Muscle of back (tissue), 11 donors: ENCODE measurements around the gene APC2. TPM values are rescaled to one million over a fixed set of nuclear protein-coding genes. Genes with fewer than 3 reads are reported as not detected.
"Not testable (repeated sequence)": the region's sequence is repeated elsewhere in the genome, so short reads cannot be mapped to it uniquely, and the experiment has no call there.

ENCODE experiments used
- DNase-seq, 3 donors: peaks; one replicate each; pipeline versions ENCODE4 v3.0.0 to v3.0.0-alpha.2; 2013
- polyA plus RNA-seq, 10 donors: library from polyadenylated mRNA; unstranded; fragments of 120-200 nt; gene quantifications; one replicate each; pipeline ENCODE4 v1.2.1, GENCODE V29; 2013; ENCODE audit not compliant: insufficient read length in 10 of 10

Gene APC2
- polyA plus RNA-seq, 10 donors: 0.47 to 1.2 (median 0.82) TPM

DNA sequence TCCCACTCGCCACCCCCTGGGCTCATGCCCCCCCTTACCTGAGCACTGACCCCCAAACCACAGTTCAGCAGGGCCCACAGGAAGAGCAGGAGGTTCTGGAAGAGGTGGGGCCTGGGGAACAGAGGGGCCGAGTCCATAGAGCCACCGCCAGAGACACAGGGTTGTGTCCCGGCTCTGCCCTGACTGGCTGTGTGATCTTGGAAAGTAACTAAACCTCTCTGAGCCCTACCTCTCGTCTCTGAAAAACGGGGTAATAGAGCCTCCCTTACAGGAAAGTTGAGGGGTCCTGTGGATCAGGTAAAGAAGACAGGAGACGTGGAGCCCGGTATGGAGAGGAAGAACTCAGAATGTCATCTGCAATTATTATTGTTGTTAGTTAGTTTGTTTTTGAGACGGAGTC is 60.9 kb downstream of the APC2 start:
- DNase-seq: no peak

DNA sequence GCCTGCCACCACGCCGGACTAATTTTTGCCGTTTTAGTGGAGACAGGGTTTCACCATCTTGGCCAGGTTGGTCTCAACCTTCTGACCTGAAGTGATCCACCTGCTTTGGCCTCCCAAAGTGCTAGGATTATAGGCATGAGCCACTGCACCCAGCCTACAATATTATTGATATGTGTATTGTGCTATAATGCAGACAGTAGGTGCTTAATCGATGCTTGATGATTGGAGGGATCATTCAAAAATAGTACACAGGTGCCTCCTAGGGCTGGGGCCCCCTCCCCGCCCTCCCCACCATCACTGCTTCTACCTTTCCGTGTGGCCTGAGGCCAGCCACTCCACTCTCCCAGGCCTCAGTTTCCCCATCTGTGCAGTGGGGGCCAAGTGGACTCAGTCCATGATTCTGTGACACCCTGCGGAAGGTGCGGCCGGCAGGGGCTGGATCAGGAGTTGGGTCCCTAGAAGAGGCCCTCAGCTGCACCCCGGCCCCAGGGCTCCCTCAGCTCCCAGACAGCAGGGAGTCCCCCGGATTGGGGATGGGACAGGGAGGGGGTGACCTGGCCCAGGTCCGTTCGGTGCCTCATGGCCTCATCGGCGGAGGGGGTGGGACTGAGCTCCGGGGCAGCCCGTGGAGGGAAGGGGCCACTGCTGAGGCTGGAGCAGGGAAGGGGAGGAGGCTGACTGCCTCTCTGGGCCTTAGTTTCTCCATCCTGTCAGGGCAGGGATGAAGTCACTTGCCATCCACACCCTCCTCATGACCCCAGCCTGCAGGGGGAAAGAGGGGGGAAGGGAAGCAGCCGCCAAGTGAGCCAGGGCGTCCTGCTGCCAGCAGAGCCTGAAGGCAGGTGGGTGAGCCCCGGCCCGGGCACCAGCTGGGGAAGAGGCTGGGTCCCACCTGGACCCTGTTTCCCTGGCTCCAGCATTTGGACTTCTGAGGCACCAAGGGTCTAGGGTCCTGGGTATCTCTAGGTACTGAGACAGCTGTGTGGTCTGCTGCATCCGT is 61.7 kb downstream of the APC2 start:
- no peak for DNase-seq

DNA sequence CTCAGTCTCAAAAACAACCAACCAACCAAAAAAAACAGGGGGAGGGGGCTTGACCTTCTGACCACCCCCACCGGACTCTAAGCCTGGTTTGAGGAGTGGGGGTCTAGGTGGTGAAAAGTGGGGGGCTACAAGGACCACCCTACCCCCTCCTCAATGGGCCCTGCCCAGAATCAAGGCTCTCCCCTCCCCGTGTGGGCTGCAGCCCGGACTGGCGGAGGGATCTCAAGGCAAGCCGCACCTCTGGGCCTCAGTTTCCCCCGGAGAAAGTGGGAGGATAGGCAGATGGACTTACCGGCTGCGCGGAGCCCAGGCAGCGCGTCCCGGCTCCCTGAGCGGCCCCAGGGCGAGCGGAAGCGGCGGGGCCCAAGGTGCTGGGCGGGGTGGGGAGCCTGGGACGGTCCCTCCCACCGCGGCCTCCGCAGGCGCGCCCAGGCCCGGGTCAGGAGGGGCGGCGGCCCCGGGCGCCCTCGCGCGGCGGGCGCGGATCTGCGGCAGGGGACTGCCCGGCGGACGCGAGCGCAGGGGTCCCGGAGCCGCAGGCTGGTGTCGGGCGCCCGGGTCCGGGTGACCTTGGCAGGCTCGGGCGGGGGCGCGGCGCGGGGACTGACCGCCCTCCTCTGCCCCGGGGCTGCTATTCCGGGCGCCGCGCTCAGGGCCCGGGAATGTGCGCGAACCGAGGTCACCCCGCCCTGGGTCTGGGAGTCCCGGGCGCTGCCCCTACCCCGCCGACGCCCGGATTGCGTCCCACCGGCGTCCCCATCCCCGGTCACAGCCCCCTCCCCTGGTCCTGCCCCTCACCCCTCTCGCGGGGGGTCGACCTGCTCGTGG is 63.0 kb downstream of the APC2 start, which contains the start of gene ADAMTSL5:
Gene ADAMTSL5, minus strand, starts transcription at position 349 of the 828 bp plus-strand sequence. CDS start 2,076 bp downstream, outside the sequence.
- DNase-seq: peak in 2 of 3 donors; percentile 39 to 52

DNA sequence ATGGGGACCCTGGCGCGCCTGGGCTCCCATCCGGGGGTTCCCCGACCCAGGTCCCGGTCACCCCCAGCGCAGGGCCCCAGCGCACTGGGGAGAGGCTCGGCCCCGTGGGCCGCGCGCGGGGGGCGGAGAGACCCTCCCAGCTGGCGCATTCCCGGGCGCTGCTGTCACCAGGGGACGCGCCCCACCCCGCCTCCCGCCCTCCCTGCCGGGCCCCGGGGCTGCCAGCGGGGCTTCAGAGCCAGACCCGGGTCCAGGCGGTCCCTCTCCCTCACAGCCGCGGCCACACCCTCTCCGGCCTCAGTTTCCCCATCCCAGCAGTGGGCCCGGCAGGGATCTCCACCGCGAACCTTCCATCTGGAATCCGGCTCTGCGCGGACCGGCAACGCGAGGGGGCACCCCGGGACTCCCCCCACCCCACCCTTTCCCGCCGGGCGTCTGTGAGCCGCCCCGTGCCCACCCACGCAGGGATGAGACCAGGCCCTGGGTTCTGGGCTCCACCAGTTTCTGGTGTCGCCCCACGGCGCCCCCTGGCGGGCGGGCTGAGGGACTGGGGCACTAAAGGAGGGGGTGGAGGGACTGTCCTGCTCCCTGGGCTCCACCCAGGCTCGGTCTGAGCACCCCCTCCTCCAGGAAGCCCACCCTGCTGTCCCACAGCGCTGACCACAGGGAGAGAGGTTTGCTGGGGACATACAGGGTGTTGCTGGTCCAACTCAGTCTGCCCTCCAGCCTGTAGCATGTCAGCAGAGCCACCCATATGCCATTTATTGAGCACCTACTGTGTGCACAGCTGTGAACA is 63.8 kb downstream of the APC2 start:
- peak in 1 of 3 donors; percentile 53 for DNase-seq

DNA sequence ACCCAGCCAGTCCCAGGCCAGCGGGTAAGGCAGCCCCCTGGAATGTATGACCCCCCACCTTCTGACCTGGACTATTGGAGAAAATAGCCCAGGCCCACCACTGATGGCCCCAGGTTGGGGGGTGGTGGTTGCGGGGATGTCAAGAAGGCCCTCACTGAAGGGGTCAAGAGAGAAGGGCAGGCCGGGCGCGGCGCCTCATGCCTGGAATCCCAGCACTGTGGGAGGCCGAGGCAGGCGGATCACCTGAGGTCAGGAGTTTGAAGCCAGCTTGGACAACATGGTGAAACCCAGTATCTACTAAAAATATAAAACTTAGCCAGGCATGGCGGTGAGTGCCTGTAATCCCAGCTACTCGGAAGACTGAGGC is 64.4 kb downstream of the APC2 start:
- no peak for DNase-seq

DNA sequence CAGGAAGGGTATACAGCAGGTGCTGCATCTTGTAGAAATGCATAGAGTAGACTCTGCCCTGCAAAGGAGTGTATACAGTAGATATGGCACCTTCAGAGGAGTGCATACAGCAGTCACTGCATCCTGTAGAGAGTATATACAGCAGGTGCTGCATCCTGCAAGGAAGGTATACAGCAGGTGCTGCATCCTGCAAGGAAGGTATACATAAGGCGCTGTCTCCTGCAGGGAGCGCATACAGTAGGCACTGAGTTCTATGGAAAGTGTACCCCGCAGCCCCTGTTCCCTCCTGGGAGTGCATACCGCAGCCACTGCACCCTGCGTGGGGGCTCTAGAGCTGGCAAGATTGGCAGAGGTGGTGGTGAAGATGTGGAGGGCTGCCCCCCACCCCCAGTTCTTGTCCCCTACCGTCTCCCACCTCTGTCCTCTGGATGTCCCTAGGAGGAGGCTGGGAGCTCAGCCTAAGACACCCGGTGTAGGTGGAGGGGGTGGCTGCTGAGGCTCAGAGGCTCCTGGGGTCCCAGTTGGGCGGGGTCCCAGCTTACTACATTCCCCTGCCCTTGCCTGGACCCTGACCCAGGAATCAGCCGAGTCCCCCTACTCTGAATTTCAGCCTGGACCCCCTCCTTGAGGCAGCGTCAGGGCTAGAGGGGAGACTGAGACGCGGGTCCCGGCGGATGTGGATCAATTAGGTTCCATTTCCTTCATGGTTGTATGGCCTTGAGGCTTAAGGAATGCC is 65.2 kb downstream of the APC2 start:
- no peak for DNase-seq

DNA sequence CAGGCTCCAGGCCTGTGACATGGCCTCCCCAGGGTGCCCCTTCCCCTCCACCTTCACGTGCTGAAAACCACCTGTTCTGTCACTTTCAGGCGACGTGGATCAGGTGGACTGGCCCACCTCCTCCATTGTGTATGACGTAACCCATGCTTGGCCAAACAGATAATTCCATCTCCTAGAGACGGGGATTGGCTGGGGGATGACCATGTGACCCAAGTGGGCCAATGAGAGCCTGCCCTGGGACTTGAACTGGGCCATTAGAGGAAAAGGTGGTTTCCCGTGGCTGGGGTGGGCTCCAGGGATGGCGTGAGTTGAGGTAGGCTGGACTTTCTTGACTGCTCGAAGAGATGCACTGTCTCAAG is 66.5 kb downstream of the APC2 start:
- no peak for DNase-seq

DNA sequence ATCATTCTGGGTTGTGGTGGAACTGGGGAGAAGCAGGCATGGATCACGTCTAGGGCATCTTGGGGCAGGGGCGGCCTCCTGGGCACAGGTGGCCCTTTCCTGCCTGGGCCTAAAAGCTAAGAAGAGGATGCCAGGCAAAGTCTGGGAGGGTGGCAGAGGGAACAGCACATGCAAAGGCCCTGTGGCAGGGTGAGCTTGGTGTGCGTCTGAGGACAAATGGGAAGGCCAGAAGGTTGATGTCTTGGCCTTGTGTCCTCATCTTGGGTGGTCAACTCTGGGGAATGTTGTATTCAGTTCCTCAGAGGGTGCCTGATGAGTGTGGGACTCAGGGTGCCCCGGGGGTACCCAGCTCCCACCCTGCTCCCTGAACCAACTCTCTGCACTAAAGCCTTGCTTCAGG is 68.5 kb downstream of the APC2 start:
- DNase-seq: no peak

DNA sequence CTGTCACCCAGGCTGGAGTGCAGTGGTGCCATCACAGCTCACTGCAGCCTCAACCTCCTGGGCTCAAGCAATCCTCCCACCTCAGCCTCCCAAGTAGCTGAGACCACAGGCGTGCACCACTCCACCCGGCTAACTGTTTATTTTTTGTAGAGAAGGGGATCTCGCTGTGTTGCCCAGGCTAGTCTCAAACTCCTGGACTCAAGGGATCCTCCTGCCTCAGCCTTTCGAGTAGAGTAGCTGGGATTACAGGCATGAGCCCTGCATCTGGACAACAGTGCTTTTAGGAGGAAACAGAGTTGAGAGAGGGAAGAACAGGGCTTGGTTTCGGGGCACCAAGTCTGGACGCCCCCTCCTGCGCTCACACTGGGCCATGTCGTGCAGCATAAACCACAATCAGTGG is 69.9 kb downstream of the APC2 start:
- DNase-seq: not testable (repeated sequence)

DNA sequence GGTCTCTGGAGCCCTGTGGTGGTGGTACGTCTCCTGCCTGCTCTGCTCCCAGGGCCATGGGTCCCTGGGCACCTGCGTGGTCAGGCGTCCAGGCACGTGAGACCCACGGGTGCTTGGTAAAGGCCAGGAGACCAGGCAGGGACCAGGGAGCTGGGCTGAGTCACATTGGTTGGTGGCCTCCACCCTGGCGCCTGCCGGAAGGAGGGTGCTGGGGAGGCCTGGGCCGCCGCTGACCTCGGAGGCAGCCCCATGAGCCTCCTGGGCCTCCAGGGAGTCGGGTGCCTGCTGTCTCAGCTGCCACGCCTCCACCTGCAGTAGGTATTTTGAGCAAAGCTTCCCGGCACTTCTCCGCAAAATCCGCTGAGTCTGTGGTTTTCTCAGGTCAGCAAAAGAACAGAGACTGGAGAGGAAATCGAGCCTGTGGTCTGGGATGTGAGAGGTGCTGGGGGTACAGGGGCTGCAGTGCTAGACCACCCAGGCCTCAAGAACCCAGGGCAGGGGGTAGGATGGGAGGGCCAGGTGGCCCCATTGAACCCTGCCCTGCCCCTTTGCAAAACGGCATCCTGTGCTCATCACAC is 70.4 kb downstream of the APC2 start:
- no peak for DNase-seq

DNA sequence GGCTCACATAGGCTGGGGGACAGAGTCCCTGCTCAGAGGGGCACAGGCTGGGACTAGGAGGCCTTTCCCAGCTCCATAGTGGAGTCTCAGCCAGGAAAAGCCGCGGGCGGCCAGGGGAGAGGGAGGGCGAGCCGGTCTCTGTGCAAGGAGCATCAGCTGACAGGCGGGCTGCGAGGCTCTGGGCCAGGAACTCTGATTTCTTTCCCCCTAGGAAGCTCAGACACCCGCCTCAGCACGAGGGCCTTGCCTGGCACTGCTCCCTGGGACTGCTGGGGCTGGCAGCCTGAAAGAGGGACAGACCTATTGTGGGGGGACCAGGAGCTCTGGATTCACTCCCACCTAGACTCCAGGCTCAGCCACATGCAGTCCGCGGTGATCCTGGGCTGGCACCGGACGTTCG is 71.7 kb downstream of the APC2 start:
- no peak for DNase-seq

DNA sequence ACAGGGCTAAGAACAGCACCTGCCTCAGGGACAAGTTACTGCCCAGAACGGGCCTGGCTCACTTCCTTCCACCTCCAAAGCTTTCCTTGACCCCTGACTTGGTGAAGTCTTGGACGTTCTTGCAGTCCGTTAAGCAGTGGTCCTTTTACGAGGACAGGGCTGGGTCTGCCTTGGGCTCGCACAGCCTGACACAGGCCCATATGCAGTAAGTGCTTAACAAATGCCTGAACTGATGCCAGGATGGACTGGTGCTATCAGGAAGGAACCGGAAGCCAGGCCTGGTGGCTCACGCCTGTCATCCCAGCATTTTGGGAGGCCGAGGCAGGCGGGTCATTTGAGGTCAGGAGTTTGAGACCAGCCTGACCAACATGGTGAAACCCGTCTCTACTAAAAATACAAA is 72.1 kb downstream of the APC2 start:
- no peak for DNase-seq

DNA sequence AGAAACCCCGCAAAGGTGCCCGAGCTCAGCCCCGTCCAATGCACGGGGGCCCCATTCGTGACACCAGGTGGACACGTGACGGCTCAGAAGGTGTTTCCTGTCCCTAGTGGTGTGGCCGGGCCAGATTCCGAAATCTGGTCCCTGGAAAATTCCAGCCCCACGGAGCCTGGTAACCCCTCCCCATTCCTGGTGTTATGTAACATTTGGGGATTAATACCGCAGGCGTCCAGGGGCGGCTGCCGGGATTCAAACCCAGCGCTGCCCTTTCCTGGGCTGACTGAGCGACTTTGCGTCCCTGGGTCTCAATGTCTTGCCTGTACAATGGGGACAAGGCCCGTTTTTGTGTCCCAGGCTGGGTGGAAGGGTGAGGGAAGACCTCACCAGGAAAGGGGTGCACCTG is 72.9 kb downstream of the APC2 start:
- DNase-seq: no peak

Other genes starting within 250 kb of the APC2 start
- 10 to 100 TPM; 37.8 to 53.7 (median 47.7) TPM for gene STK11, start 244.3 kb upstream of the APC2 start, polyA plus RNA-seq
- gene CBARP, start 212.1 kb upstream of the APC2 start, polyA plus RNA-seq: 1 to 10 TPM in 7 of 10 donors, under 1 TPM in 3; 0.97 to 2.7 (median 1.2) TPM
- 100 to 1,000 TPM; 114 to 184 (median 135) TPM for gene ATP5F1D, start 208.4 kb upstream of the APC2 start, polyA plus RNA-seq
- gene MIDN, start 201.5 kb upstream of the APC2 start, polyA plus RNA-seq: 10 to 100 TPM; 27.7 to 44.0 (median 33.6) TPM
- 100 to 1,000 TPM; 408 to 480 (median 436) TPM for gene CIRBP, start 180.8 kb upstream of the APC2 start, polyA plus RNA-seq
- gene FAM174C, start 174.6 kb upstream of the APC2 start, polyA plus RNA-seq: 10 to 100 TPM in 9 of 10 donors, 1 to 10 TPM in 1; 7.9 to 17.0 (median 14.3) TPM
- gene EFNA2, start 164.2 kb upstream of the APC2 start, polyA plus RNA-seq: 1 to 10 TPM in 7 of 10 donors, under 1 TPM in 3; 0.29 to 2.4 (median 1.3) TPM
- gene NDUFS7, start 66.2 kb upstream of the APC2 start, polyA plus RNA-seq: 10 to 100 TPM; 51.3 to 94.1 (median 63.8) TPM
- 100 to 1,000 TPM; 133 to 200 (median 160) TPM for gene GAMT, start 48.6 kb upstream of the APC2 start, polyA plus RNA-seq
- gene DAZAP1, start 42.5 kb upstream of the APC2 start, polyA plus RNA-seq: 10 to 100 TPM; 52.2 to 76.1 (median 64.0) TPM
- 1,000 to 10,000 TPM in 5 of 10 donors, 100 to 1,000 TPM in 5; 743 to 1,364 (median 1,019) TPM for gene RPS15, start 11.7 kb upstream of the APC2 start, polyA plus RNA-seq
- gene C19orf25, start 29.1 kb downstream of the APC2 start, polyA plus RNA-seq: 10 to 100 TPM; 11.6 to 20.9 (median 15.8) TPM
- 1 to 10 TPM in 4 of 10 donors, under 1 TPM in 6; 0.46 to 2.0 (median 0.88) TPM for gene PCSK4, start 40.2 kb downstream of the APC2 start, polyA plus RNA-seq
- gene REEP6, start 41.1 kb downstream of the APC2 start, polyA plus RNA-seq: 1 to 10 TPM; 1.4 to 2.6 (median 1.8) TPM
- gene ADAMTSL5, start 62.9 kb downstream of the APC2 start, polyA plus RNA-seq: 10 to 100 TPM in 9 of 10 donors, 1 to 10 TPM in 1; 7.4 to 17.8 (median 13.8) TPM
- gene PLK5, start 74.0 kb downstream of the APC2 start, polyA plus RNA-seq: under 1 TPM in 9 of 10 donors, not detected in 1; 0.07 to 0.80 (median 0.16) TPM
- 10 to 100 TPM; 18.9 to 34.8 (median 24.2) TPM for gene MEX3D, start 118.2 kb downstream of the APC2 start, polyA plus RNA-seq
- gene MBD3, start 142.7 kb downstream of the APC2 start, polyA plus RNA-seq: 10 to 100 TPM; 40.5 to 69.3 (median 48.9) TPM
- gene UQCR11, start 155.3 kb downstream of the APC2 start, polyA plus RNA-seq: 100 to 1,000 TPM; 103 to 166 (median 121) TPM
- gene TCF3, start 202.5 kb downstream of the APC2 start, polyA plus RNA-seq: 100 to 1,000 TPM; 101 to 150 (median 115) TPM